ENCODE measurements around the gene C17orf58. TPM values are rescaled to one million over a fixed set of nuclear protein-coding genes. Genes with fewer than 3 reads are reported as not detected.

C17orf58 gene
- total and polyA plus RNA-seq, 3 donors from 2014 or later = 13.1 to 14.5 (median 13.5) TPM

DNA sequence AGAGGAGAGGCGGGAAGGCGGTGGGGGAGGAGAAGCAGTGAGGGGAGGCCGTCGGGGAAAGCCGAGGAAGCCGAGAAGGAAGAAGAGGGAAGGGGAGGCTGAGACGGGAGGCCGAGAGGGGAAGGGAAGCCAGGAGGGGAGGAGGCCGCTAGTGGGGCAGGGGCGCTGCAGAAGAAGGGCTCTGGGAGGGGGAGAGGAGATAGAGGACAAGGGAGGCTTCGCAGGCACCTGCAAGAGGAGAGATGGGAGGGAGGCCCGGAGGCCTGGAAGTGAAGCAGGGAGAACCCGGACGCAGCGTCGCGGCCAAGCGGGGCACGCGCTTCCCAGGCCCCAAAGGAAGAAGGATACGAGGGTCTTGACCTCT, 2.3 kb downstream of the C17orf58 start:
- Histone ChIP-seq H3K9me3 (no peaks in the 10 kb centered on the region), H3K27ac (peak overlapping the region; percentile 91 to 96), H3K4me1 (peaks cover 5% of the 10 kb centered on the region), H3K4me3 (peak overlapping the region; percentile 74 to 79), H3K36me3 (ENCODE audit: low read depth, missing control alignments) (no peaks in the 10 kb centered on the region), H3K27me3 (no peaks in the 10 kb centered on the region)
- DNase-seq = no peak
- TF ChIP-seq, protein P1, sequence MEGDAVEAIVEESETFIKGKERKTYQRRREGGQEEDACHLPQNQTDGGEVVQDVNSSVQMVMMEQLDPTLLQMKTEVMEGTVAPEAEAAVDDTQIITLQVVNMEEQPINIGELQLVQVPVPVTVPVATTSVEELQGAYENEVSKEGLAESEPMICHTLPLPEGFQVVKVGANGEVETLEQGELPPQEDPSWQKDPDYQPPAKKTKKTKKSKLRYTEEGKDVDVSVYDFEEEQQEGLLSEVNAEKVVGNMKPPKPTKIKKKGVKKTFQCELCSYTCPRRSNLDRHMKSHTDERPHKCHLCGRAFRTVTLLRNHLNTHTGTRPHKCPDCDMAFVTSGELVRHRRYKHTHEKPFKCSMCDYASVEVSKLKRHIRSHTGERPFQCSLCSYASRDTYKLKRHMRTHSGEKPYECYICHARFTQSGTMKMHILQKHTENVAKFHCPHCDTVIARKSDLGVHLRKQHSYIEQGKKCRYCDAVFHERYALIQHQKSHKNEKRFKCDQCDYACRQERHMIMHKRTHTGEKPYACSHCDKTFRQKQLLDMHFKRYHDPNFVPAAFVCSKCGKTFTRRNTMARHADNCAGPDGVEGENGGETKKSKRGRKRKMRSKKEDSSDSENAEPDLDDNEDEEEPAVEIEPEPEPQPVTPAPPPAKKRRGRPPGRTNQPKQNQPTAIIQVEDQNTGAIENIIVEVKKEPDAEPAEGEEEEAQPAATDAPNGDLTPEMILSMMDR (IDR thresholded peaks at IDR 0.05) = no peak
- TF ChIP-seq POLR2A (IDR thresholded peaks at IDR 0.05) = no peak
- 2% methylated on average over 21 of the region's 21 CpGs for WGBS, 2 donors
- intact Hi-C loops (cut with DNase I; ENCODE audit: low total_unique reads) = no loop called here

DNA sequence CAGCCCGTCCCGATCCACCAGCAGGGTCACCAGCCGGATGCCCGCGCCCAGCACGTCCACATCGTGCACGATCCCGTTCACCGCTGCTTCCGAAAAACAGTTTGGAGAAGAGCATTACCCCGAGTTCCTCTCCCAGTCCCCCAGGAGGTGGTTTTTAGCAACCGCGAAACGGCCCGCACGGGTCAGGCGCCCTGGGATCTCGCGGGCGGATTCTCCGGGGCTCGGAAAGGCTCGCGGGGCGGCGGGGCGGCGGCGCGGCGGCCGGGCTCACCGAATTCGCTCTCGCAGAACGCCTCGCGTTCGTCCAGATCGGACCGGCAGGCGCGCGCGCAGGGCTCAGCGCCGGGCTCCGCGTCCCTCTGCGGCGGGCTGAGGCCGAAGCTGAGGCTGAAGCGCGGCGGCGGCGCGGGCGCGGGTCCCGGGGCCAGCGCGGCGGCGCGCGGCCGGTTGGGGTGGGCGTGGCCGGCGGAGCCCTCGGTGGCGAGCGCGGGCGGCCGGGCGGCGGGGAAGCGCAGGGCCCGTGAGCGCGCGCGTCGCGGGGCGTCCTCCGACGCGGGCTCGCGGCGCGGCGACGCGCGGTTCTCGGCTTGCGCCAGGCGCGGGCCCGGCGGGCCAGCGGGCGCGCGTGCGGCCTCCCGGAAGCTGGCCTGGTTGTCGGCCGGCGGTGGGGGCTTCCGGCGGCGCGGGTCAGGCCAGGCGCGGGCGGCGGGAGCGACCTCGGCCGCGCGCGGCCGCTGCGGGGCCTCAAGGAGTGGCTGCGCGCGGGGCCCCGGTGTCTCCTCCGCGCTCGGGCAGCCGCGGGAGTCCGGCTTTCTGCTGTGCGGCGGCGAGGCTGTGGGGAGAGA, 2.9 kb downstream of the C17orf58 start:
- Histone ChIP-seq H3K27ac (peak overlapping the region; percentile 94 to 97), H3K36me3 (ENCODE audit: low read depth, missing control alignments) (no peaks in the 10 kb centered on the region), H3K4me3 (peak overlapping the region; percentile 79 to 80), H3K9me3 (no peaks in the 10 kb centered on the region), H3K27me3 (no peaks in the 10 kb centered on the region), H3K4me1 (peaks cover 5% of the 10 kb centered on the region)
- WGBS, 2 donors = 0% methylated on average over 65 of the region's 144 CpGs; no CpG with 5 or more reads in 1 of the 2 donors
- intact Hi-C loops (cut with DNase I; ENCODE audit: low total_unique reads) = no loop called here
- DNase-seq = peak; percentile 89
- TF ChIP-seq, protein P1 (IDR thresholded peaks at IDR 0.05) = peak in 2 of 3 experiments; percentile 8 to 22
- TF ChIP-seq POLR2A (IDR thresholded peaks at IDR 0.05) = no peak

DNA sequence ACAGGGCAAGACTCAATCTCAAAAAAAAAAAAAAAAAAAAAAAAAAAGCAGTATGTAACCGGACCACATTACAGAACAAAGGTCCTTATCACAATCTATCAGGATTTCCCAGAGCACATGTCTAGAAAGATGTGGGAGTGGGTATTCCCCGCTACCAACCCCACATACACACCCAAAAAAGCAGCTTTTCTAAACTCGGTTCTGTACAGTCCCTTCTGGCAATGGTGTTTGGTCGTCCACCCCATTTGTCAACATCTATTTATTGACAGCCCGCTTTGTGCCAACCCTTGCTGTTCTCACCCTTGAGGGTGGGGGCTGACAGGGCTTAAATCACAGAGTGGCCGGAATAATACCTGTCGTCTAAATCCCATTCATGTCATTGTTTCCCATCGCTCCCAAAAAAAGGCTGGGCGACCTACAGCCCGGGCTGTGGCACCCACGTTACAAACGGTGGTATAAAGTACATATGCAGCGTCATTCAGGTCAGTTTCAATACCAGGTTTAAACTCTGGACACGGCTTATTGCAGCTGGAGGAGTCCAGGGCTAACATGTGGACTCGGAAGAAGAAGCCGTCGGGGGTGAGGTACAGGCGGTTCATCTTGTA, 3.6 kb downstream of the C17orf58 start:
- TF ChIP-seq, protein P1 (IDR thresholded peaks at IDR 0.05) = no peak
- no peak for TF ChIP-seq POLR2A (IDR thresholded peaks at IDR 0.05)
- intact Hi-C loops (cut with DNase I; ENCODE audit: low total_unique reads) = no loop called here
- DNase-seq = no peak

DNA sequence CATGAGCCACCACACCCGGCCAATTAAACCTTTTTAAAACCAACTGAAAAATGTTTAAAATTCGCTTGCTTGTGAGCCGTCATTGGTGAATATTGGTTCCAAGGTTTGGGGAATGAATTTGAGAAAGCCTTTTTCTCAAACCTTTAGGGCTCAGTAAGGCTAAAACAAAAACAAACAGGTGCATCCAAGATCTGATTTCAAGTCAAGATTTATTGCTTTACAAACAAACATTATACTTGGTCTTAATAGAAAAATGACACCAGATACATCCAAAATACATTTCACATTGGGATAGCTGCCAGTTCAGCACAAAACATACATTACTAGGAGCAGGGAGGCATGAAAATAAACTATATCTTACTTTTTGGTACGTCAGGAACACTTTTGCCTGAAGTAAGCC, 5.4 kb downstream of the C17orf58 start:
- intact Hi-C loops (cut with DNase I; ENCODE audit: low total_unique reads) = no loop called here
- no peak for TF ChIP-seq POLR2A (IDR thresholded peaks at IDR 0.05)
- TF ChIP-seq, protein P1 (IDR thresholded peaks at IDR 0.05) = no peak
- Histone ChIP-seq H3K4me3 (no peak overlapping the region), H3K27me3 (no peaks in the 10 kb centered on the region), H3K27ac (no peak overlapping the region), H3K4me1 (peaks cover 5% of the 10 kb centered on the region), H3K9me3 (no peaks in the 10 kb centered on the region), H3K36me3 (ENCODE audit: low read depth, missing control alignments) (no peaks in the 10 kb centered on the region)
- WGBS, 2 donors = 90 to 96% methylated on average over 4 of the region's 4 CpGs
- DNase-seq = no peak

More for the DNA sequence above, 3.6 kb downstream of the C17orf58 start:
- Histone ChIP-seq H3K4me1 (peaks cover 5% of the 10 kb centered on the region), H3K36me3 (ENCODE audit: low read depth, missing control alignments) (no peaks in the 10 kb centered on the region), H3K27ac (peak overlapping the region; percentile 94 to 97), H3K27me3 (no peaks in the 10 kb centered on the region), H3K4me3 (peak overlapping the region; percentile 77 to 80), H3K9me3 (no peaks in the 10 kb centered on the region)
- WGBS, 2 donors = 8 to 15% methylated on average over 13 to 18 of the region's 18 CpGs

Measured in testis (tissue), 3 donors.